GM13976 (cell line): ENCODE data around the gene USH1G.

Source experiments
- DNase-seq: peaks from one replicate; pipeline ENCODE4 v3.0.0; 2012; ENCODE audit warnings: low spot score
- CTCF ChIP-seq: IDR thresholded peaks from 2 replicates; pipeline ENCODE4 v1.5.1; 2012; ENCODE audit warnings: borderline replicate concordance, mild to moderate bottlenecking; ENCODE audit not compliant: insufficient read depth; ENCODE audit errors: extremely low read depth, missing control alignments, control extremely low read depth
- in situ Hi-C: fragments of 300-500 bp; cut with MboI; formaldehyde crosslinking; loops from one replicate; pipeline ENCODE4 v1.12.0; 2022; ENCODE audit warnings: low sequenced_read_pairs, mixed read lengths, inconsistent platforms; ENCODE audit not compliant: unreplicated experiment

Gene USH1G

DNA sequence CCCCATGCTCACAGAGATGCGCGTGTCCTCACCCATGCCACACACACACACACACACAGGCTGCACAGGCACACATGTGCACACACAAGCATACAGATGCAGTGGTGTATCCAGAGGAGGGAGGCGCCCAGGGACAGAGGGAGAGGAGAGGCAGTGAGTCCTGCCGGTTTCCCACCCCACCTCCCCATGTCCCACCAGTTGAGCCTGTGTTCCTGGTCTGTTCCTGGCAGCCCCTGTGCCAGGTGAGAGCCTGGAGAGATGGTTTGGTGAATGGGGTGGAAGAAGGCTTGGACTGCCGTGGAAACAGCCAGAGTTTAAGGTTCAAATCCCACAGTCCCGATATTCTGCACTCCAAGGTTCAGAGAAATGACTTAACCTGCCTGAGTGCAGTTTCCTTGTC, 19.4 kb downstream of the USH1G start:
- DNase-seq, result no peak
- in situ Hi-C loops, result no loop called here
- TF ChIP-seq CTCF, result no peak

- no peak for DNase-seq
- no peak for TF ChIP-seq CTCF
- in situ Hi-C loops, result no loop called here
Measured at GRCh38 chr17:74903034-74903433, 20.0 kb downstream of the USH1G start.

DNA sequence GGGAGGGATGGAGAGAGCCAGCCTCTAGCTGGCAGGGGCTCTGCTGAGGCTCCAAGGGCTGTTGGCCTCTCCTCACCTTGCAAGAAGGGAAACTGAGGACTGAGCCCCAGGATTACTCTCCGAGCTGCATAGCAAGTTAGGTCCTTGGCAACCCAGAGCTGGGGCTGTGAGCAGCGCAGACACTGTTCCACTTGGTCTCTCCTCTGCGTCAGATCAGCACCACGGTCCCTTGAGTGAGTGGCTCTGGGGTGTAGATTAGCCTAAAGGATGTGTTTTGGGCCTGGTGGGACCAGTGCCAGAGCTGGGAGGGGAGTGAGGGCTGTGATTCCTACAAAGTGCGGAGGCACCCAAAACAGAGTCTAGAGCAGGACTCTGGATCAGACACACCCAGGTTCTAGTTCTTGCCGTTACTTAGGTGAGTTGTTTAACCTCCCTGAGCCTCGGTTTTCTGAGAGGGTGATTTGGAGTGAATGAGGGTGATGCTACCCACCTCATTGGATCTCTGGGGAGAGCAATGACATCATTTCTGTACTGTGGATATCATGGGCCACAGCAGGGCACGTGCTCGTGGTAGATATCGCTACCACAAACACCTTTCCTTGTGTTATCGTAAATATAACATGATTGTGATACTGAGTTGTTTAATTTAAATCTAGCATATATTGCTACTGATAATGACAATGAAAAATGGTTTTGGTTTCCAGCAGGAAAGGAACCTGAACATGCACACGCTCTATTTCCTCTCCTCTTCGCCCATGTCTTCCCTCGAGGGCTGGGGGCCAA, 21.5 kb downstream of the USH1G start:
- no peak for TF ChIP-seq CTCF
- DNase-seq, result no peak
- in situ Hi-C loops, result no loop called here

- in situ Hi-C loops, result no loop called here
- DNase-seq, result no peak
- no peak for TF ChIP-seq CTCF
Measured at GRCh38 chr17:74900208-74900607, 22.8 kb downstream of the USH1G start.

DNA sequence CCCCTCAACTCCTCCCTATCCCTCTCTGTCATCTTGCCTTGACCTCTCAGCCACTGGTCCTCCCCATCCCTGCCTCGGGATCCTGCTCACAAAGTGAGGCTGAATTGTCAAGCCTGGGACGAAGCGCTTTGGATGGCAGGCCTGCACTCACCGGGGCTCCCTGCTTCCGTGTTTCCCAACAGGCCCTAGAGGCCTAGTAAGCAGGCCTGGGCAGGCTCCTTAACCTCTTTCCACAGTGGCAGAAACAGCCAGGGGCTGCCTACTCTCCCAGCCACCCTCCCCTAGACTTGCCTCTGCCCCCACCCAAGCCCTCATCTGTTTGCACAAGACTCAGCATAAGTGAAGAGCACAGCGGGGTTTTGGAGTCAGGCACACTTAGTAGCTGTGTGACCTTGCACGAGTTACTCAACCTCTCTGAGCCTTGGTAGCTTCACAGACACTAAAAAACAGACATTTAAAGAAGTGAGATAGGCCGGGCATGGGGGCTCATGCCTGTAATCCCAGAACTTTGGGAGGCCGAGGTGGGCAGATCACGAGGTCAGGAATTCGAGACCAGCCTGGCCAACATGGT, 24.6 kb downstream of the USH1G start:
- TF ChIP-seq CTCF, result no peak
- DNase-seq, result no peak
- in situ Hi-C loops, result no loop called here

DNA sequence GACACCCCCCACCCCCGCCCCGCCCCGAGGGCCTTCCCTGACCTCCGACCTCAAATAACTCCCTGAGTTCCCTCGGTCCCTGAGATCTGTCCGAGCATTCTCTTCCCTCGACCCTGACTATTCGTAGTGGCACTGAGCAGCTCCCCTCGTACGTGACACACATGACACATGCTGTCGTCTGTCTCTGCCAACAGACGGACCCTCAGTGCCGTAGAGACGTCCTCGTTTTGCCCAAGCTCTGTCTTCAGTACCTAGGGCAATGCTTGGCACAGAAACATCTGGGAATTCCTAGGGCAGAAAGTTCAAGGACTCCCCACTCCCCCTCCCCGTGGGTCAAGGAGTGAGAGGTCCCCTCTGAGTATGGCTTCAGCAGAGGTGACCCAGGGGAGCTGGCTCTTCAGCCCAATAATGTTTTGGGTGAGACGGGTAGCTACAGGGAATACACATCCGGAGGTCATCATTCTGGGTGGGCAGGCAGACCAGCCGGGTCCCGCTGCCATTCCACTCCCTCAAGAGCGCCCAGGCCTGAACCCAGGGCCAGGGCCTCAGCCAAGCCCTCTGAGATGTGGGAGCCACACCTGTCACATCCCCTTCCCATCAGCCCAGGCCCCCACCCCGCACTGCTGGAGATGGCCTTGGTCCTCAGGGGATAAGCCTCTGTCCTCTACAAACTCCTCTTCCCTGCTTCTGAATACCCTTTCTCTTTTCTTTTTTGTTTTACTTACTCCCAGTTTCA, 29.0 kb downstream of the USH1G start:
- TF ChIP-seq CTCF, result no peak
- in situ Hi-C loops, result no loop called here
- DNase-seq, result no peak
